Stimulated activated CD4-positive, alpha-beta T cell treated with anti-CD3 and anti-CD28 coated beads, Interleukin-4, amount 100 ng/mL, for 24 hours (primary cell): ENCODE results near the gene BAZ1A.

ENCODE experiments used
- DNase-seq: peaks from one replicate; pipeline ENCODE4 v3.0.0-alpha.2; 2020

BAZ1A gene, protein sequence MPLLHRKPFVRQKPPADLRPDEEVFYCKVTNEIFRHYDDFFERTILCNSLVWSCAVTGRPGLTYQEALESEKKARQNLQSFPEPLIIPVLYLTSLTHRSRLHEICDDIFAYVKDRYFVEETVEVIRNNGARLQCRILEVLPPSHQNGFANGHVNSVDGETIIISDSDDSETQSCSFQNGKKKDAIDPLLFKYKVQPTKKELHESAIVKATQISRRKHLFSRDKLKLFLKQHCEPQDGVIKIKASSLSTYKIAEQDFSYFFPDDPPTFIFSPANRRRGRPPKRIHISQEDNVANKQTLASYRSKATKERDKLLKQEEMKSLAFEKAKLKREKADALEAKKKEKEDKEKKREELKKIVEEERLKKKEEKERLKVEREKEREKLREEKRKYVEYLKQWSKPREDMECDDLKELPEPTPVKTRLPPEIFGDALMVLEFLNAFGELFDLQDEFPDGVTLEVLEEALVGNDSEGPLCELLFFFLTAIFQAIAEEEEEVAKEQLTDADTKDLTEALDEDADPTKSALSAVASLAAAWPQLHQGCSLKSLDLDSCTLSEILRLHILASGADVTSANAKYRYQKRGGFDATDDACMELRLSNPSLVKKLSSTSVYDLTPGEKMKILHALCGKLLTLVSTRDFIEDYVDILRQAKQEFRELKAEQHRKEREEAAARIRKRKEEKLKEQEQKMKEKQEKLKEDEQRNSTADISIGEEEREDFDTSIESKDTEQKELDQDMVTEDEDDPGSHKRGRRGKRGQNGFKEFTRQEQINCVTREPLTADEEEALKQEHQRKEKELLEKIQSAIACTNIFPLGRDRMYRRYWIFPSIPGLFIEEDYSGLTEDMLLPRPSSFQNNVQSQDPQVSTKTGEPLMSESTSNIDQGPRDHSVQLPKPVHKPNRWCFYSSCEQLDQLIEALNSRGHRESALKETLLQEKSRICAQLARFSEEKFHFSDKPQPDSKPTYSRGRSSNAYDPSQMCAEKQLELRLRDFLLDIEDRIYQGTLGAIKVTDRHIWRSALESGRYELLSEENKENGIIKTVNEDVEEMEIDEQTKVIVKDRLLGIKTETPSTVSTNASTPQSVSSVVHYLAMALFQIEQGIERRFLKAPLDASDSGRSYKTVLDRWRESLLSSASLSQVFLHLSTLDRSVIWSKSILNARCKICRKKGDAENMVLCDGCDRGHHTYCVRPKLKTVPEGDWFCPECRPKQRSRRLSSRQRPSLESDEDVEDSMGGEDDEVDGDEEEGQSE (N-terminal part only)

DNA sequence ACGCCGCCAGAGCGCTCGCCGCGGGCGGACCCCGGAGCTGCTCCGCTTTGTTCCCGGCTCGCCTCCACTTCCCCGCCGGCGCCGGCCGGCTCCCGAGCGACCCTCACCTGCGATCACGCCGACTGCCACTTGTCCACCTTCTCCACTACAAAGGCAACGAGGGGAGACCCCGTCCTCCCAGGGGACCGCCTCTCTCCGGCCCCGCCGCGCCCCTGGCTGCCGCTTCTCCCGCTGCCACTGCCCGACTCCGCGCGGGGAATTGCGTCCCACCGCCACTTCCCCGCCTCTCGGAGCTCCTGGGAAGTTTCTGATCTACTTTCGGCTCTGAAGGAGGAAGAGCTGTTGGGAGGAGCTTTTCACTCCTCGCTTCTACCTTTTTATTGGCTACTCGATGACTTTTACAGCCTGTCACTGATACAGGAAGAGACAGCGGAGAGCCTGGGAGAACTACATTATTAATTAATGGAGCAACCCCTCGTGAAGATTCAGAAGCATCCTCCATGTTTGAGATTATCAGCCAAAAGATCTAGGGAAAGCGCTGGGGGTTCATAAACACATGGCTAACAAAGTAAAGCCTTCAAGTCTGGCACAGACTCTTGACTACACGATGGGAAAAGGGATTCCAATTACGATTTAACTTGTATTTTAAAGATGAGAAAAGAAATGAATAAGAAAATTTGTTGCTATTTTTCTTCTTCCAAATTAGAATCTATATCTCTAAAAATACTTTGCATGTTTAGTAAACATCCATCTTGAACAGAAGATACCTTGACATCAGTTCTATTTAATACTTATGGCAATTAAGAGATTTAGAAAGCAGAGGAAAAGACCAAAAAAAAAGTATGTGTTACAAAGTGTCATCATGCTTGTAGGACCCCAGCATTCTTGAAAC is at the start of gene BAZ1A:
BAZ1A (minus strand) TSS at position 330 of the 892 bp plus-strand sequence. CDS start 756 bp downstream, outside the sequence.
- peak; percentile 51 for DNase-seq

DNA sequence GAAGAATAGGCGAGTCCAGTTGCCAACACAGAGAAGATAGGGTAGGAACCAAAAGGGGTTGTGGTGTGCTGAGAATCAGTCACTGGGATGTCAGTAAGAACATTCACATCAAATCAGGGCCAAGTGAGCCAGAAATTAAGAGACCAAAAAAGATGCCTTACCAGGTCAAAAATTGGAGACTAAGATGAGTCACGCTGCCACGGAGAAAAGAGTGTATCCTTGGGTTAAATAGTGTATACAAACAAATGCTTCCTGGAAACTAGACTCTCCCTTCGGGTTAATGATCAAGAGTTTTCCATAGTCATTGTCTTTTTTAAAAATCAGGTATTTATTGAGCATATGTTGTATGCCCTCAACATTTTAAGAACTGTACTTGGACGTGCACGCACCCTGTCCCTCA is 45.2 kb upstream of the BAZ1A start:
- no peak for DNase-seq

DNA sequence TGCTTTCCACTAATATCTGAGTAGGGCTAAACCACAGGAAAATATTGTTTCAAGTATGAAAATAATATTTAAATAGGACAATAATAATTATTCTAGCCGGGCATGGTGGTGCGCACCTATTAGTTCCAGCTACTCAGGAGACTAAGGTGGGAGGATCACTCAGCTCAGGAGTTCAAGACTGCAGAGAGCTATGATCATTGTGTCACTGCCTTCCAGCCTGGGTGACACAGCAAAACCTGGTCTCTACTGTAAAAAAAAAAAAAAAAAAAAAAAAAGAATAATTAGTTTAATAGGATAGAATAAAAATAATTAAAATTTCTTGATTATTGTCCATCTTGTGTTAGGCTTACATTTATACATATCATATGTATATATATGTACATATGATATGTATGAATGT is 38.5 kb upstream of the BAZ1A start:
- no peak for DNase-seq

DNA sequence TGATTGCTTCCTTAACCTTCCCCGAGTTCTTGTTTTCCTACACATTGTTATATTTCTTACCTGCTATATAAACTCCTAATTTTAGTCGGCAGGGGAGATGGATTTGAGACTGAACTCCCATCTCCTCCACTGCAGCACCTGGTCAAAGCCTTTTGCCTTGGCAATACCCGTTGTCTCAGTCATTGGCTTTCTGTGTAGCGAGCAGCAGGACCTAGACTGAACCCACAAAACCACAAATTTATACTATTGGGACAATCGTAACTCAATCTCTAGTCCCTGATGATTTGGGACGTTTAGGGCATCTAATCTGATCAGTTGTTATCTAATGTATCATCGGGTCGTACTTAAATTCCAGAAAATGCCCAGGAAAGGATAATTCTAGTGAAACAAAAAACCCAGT is 37.8 kb upstream of the BAZ1A start:
- no peak for DNase-seq

DNA sequence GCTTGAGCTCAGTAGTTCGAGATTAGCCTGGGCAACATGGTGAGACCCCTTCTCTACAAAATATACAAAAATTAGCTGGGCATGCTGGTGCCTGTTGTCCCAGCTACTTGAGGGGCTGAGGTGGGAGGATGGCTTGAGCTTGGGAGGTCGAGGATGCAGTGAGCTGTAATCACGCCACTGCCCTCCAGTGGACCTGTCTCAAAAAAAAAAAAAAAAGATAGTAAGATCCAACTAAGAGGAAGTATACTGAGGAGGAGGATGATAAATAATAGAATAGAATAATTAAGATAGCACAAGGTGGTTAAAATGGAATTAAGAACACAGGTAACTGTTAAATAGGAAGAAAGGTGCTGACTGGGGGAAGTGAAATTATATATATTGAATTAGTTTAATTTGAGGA is 37.0 kb upstream of the BAZ1A start:
- DNase-seq: no peak

DNA sequence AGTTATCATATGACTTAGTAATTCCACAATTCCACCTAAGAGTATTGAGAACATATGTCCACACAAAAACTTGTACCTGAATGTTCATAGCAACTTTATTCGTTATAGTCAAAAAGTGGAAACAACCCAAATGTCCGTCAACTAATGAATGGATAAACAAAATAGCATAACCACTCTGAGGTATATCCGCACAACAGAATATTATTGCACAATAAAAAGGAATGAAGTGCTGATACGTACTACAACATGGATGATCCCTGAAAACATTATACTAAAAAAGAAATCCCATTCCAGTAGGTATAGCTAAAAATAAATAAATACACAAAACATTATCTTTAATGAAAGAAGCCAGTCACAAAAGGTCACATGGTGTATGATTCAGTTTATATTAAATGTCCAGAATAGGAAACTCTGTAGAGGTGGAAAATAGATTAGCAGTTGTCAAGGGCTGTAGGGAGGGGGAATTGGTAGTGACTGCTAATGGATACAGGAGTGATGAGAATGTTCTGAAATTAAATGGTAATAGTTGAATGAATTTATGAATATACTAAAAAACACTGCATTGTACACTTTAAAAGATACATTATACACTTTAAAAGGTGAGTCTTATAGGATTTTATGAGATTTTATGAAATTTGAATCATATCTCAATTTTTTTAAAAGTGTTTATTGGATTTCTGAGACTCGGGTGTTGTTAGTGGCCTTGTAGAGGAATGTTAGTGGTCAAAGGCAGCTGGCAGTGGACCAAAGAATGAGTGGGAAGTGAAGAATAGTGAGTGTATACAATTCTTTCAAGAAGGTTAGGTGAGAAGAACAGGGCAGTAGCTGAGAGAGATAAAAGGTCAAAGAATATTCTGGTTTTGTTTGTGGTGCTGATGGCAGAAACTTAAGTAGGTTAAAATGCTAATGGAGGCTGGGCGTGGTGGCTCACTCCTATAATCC is 36.3 kb upstream of the BAZ1A start:
- DNase-seq: no peak

DNA sequence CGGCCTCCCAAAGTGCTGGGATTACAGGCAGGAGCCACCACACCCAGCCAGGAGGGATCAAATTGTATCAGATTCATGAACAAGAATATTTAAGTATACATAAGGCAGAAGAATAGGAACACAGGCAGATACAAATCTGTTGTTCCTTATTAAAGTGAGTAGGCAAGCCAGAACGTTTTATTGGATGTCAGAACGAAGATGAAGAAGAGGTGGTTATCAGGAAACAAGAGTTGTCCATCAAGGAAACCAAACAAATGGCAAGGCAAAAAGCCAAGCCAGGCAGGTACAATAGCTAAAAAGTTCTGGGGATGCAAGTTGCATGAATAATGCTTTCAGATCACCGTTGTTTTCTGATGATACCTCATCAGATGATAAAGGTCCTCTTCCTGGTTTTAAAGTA is 31.1 kb upstream of the BAZ1A start:
- DNase-seq: no peak

DNA sequence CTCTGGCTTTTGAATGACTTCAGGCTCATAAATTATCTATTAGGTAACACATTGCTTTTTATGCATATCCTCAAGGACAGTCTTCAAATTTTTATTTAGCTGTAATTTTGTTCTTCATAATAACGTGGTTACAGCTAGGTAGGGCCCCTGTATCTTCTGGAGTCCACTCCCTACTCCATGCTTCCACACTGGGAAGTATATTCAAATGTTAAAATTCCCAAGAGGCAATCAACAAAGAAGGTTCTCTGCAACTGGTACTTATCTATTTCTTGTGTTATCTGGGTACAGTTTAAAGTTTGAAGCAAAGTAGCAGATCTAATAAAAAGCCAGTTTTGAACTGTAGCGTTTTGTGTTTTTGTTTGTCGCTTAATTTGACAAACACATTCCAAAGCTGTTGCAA is 20.1 kb upstream of the BAZ1A start:
- DNase-seq: no peak

DNA sequence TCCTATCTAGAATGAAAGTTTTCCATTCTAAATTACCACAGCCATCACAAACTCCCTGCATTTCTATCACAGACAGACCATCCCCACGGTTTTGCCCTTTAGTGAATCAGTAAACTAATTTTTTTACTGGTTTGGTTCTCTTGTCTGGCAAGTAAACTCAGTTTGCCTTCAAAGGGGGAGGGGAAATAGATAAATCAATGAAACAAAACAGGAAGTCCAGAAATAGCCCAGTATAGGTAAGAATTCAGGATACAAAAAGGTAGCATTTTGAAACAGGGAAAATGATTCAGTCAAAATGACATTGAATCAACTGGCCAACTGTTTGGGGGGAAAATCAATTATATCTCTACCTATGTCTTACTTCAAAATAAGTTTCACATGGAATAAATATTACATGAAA is 15.8 kb upstream of the BAZ1A start:
- DNase-seq: no peak

DNA sequence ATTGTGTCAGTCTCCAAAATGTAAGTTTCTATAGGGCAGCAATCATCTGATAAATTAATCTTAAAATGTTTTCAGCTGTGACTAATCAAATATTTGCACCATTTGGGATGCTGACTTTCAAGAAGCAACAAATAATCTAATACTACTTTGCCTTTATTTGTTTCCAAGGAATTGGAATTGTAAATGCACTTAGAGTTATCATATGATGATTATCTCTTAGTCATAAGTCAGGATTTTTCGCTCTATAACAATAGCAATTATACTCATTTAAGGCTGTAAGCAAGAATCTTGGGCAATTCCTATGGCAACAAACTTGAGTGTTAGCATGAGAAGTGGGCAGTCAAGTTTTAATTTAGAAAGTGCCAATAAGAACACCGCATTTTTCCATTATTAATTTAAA is 13.0 kb upstream of the BAZ1A start:
- no peak for DNase-seq

DNA sequence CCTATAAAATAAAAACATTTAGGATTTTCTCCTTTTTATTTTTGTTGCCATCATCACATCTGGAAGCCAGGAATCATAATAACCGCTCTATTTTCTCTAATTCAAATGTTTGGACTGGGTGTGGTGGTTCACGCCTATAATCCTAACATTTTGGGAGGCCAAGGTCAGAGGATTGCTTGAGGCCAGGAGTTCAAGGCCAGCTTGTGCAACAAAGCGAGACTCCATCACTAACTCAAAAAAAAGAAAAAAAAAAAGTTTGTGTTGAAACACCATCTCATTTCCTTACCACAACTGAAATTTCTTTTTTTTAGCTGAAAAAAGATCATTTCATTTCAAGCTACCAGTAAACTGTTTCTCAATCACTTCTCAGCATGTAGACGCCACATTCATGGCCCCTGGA is 8.8 kb upstream of the BAZ1A start:
- no peak for DNase-seq

DNA sequence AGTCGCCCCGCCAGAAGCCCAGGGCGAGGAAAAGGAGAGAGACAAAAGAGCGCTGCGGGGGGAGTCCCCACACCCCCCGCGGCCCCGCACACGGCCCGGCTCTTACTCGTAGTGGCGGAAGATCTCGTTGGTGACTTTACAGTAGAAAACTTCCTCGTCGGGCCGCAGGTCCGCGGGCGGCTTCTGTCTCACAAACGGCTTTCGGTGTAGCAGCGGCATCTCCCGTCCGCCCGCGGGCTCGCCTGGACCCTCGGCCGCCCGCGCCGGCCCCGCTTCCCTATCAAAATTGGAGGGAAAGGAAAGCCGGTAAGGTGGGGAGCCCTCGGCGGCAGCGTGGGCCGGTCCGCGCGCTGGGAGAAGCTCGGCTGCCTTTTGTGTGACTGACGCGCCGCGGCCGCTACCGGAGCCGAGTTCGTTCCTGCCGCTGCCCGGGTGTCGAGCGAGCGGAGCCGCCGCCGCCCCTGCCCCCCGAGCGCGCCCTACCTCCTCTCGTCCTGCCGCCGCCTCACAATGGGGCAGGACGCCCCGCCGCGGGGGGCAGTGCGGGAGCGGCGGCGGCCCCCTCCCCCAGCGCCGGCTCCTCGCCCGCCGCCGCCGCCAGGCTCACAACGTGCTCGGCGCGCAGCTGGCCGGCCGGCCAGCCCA is 652 bp downstream of the BAZ1A start:
- peak; percentile 52 for DNase-seq

DNA sequence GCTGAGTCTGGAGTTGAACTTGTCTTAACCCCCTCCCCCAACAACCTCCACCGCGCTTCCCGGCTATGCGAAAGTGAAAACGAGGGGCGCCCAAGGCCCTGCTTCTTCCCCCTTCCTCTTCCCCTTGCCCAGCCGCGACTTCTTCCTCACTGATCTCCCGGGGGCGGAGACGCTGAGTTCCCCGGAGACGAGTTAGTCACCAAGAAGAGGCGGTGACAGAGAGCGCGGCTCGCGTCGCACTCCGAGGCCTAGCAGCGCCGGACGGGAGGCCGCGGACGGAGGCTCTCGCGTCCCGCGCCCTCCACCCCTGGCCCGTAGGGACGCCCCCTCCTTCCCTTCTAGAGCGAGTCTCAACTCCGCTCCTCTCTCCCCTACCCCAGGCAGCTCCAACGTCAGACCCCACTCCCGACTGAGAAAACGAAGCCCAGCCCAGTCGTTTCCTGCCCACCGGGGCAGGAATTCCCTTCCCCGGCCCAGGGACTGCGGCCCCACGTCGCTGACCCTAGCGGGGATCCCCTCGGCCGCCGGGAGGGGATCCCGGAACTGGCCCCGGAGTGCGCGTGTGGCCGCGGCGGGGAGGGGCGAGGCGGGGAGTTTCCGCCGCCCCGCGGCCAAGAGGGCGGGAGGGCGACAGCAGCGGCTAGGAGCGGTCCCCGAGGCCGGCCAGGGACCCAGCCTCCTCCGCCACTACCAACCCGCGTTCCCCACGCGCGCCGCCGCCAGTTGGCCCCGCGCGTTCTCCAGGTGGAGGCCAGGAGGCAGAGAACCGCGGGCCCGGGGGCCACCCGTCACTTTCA is 1.4 kb downstream of the BAZ1A start:
- DNase-seq: peak; percentile 89

DNA sequence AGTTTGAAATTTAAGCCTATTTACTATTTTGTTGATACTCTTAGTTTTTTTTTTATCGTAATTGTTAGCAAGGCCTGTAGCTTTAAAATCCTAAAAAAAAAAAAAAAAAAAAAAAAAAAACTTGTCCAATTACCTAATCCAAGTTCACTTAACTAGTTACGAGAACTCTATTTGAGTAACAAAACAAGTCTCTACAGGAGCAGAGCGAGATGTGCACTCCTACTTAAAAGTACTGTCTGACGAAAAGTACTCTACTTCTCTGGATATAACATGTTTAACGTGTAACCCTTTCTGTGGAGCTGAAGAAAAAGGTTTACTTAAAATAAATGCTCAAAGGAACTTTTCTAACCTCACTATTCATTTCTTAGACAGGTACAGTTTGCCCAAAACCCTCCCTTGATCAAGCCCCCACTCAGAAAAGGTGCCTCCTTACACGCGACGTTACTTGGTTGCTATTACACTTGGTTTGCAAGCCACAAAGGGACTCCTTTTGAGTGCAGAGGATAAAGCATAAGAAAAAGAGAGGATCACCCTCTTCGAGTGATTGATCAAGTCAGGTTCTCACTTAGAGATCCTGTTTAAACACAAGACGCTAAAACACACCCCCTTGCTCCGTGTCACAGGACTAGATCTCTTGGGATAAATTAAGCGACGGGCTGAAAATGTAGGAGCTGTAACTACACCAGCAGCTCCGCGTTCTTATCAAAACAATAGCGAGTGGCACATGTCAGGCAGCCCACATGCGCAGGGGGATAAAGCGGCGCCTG is 2.2 kb downstream of the BAZ1A start:
- DNase-seq: peak; percentile 17

DNA sequence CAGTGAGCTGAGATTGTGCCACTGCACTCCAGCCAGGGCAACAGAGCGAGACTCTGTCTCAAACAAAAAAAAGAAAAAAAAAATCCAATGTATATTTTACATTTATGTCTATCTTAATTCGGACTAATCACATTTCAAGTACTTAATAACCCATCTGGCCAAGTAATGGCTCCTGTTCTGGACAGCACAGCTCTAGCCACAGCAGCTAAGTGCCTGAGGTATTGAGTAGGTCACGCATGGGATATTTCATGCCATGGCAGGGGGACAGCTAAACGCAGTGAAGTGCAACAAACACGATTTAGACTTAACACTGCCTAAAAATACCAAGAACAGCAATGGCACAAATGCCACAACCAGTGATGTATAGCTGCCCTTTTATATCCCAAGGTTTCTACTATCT is 8.0 kb downstream of the BAZ1A start:
- DNase-seq: no peak

DNA sequence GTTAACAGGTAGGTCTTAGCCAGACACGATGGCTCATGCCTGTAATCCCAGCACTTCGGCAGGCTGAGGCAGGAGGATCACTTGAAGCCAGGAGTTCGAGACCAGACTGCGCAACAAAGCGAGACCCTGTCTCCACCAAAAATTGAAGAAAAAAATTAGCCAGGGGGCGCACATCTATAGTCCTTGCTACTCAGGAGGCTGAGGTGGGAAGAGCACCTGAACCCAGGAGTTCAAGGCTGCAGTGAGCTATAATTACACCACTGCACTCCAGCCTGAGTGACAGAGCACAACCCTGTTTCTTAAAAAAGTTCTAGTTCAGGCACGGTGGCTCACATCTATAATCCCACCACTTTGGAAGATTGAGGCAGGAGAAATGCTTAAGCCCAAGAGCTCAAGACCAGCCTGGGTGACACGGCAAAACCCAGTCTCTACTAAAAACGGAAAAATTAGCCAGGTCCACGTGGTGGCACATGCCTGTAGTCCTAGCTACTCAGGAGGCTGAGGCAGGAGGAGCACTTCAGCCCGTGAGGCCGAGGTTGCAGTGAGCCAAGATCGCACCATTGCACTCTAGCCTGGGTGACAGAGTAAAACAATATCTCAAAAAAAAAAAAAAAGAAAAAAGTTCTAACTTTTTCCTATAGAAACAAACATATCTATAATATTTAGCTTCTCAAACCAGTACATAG is 9.1 kb downstream of the BAZ1A start:
- no peak for DNase-seq

DNA sequence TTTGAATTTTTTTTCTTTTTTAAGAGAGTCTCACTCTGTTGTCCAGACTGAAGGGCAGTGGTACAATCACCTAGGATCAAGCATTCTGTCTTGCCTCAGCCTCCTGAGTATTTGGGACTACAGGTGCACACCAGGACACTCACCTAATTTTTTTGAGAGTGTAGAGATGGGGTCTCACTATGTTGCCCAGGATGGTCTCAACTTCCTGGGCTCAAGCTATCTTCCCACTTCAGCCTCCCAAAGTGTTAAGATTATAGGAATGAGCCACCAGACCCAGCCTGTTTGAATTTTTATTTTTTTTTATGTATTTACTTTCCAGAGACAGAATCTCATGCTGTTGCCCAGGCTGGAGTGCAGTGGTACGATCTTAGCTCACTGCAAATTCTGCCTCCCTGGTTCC is 11.3 kb downstream of the BAZ1A start:
- no peak for DNase-seq

DNA sequence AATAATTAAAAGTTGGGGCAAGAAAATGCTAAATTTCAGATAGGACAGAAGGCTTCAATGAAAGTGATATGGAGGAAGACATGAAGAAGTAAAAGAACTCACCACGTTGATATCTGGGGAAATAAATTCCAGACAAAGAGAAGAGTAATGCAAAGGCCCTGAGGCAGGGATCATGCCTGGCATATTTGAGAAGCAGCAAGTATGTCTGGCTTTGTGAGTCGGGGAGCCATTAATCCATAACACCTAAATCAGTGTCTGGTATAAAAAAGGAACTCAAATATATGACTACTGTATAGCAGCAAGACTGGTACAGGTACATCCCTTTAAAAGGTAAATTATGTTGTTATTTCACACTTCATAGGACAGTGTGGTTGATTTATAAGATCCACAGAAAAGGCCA is 16.4 kb downstream of the BAZ1A start:
- DNase-seq: no peak
